CD14-positive monocyte (primary cell): ENCODE measurements around the gene TAF5. TPM values are rescaled to one million over a fixed set of nuclear protein-coding genes. Genes with fewer than 3 reads are reported as not detected.

Experiments used
- DNase-seq, 3 donors: peaks; one replicate each; pipeline ENCODE4 v3.0.0-alpha.2; 2011 to 2022
- H2AFZ ChIP-seq: 2 replicates; pipeline ENCODE4 v1.6.0; 2012; ENCODE audit warnings: mild to moderate bottlenecking, low read depth, low read length, inconsistent platforms; ENCODE audit not compliant: insufficient read depth, poor library complexity, severe bottlenecking
- H3K27ac ChIP-seq, 2 donors: 1 replicate in 1 of 2; 2 replicates in 1 of 2; pipeline ENCODE4 v1.5.1; 2012 to 2013; ENCODE audit warnings: low read length in 2 of 2, control low read depth in 1 of 2, inconsistent platforms in 1 of 2, low read depth in 1 of 2, mild to moderate bottlenecking in 1 of 2
- H3K27me3 ChIP-seq, 2 donors: one replicate each; pipeline versions ENCODE4 v1.6.0 to v1.6.1; 2011 to 2013; ENCODE audit warnings: low read length in 2 of 2; ENCODE audit not compliant: control insufficient read depth in 2 of 2, insufficient read depth in 2 of 2
- H3K36me3 ChIP-seq, 2 donors: replicated peaks in 1 of 2; 1 replicate in 1 of 2; 2 replicates in 1 of 2; pipeline versions ENCODE4 v1.5.1 to v1.6.1; 2012 to 2013; ENCODE audit warnings: low read length in 2 of 2, control low read depth in 1 of 2, inconsistent platforms in 1 of 2, mild to moderate bottlenecking in 1 of 2; ENCODE audit not compliant: insufficient read depth in 2 of 2, control insufficient read depth in 1 of 2
- H3K4me1 ChIP-seq, 2 donors: 1 replicate in 1 of 2; 2 replicates in 1 of 2; pipeline versions ENCODE4 v1.5.1 to v1.6.1; 2012 to 2013; ENCODE audit warnings: low read length in 2 of 2, control low read depth in 1 of 2, inconsistent platforms in 1 of 2, mild to moderate bottlenecking in 1 of 2, moderate library complexity in 1 of 2; ENCODE audit not compliant: insufficient read depth in 2 of 2, control insufficient read depth in 1 of 2
- H3K4me2 ChIP-seq: replicated peaks from 2 replicates; pipeline ENCODE3; 2012; ENCODE audit warnings: low read length, moderate library complexity, mild to moderate bottlenecking; ENCODE audit not compliant: poor library complexity, severe bottlenecking; ENCODE audit errors: extremely low read depth
- H3K4me3 ChIP-seq, 3 experiments: fragments of 200-600 bp in 1 of 3; sonication (generic) in 1 of 3; replicated peaks in 1 of 3; 1 replicate in 2 of 3; 2 replicates in 1 of 3; pipeline ENCODE4 v1.5.1; 2011 to 2013; ENCODE audit warnings: low read length in 3 of 3, mild to moderate bottlenecking in 3 of 3, control low read depth in 2 of 3, low read depth in 2 of 3, inconsistent platforms in 1 of 3, moderate library complexity in 1 of 3
- H3K79me2 ChIP-seq: 2 replicates; pipeline ENCODE4 v1.6.0; 2012; ENCODE audit warnings: mild to moderate bottlenecking, control low read depth, inconsistent platforms, low read length, moderate library complexity; ENCODE audit not compliant: insufficient read depth
- H3K9ac ChIP-seq: 2 replicates; pipeline ENCODE4 v1.6.0; 2017; ENCODE audit warnings: low read length, mild to moderate bottlenecking; ENCODE audit not compliant: insufficient read depth, poor library complexity, severe bottlenecking
- H3K9me3 ChIP-seq, 2 donors: replicated peaks in 1 of 2; 1 replicate in 1 of 2; 2 replicates in 1 of 2; pipeline versions ENCODE4 v1.5.1 to v1.6.1; 2012 to 2013; ENCODE audit warnings: low read length in 2 of 2, control low read depth in 1 of 2; ENCODE audit not compliant: control insufficient read depth in 1 of 2, insufficient read depth in 1 of 2
- H4K20me1 ChIP-seq: 2 replicates; pipeline ENCODE4 v1.6.0; 2012; ENCODE audit warnings: mild to moderate bottlenecking, low read length, control low read depth, moderate library complexity; ENCODE audit not compliant: insufficient read depth
- H3K27ac Mint-ChIP-seq, 7 donors: one replicate each; pipeline ENCODE4 v1.8.0; 2020; ENCODE audit warnings: mild to moderate bottlenecking in 7 of 7, mixed read lengths in 7 of 7, moderate library complexity in 6 of 7, inconsistent platforms in 2 of 7
- H3K27me3 Mint-ChIP-seq, 3 donors: one replicate each; pipeline ENCODE4 v1.8.0; 2021 to 2022; ENCODE audit warnings: low read depth in 3 of 3, mild to moderate bottlenecking in 3 of 3, mixed read lengths in 3 of 3, moderate library complexity in 3 of 3, inconsistent platforms in 1 of 3
- H3K36me3 Mint-ChIP-seq, 2 donors: one replicate each; pipeline ENCODE4 v1.8.0; 2020; ENCODE audit warnings: mixed read lengths in 2 of 2, inconsistent platforms in 1 of 2, mild to moderate bottlenecking in 1 of 2
- H3K4me1 Mint-ChIP-seq: one replicate; pipeline ENCODE4 v1.8.0; 2020; ENCODE audit warnings: mild to moderate bottlenecking, mixed read lengths
- H3K4me3 Mint-ChIP-seq, 2 donors: one replicate each; pipeline ENCODE4 v1.8.0; 2020; ENCODE audit warnings: mild to moderate bottlenecking in 2 of 2, mixed read lengths in 2 of 2, moderate library complexity in 1 of 2
- H3K9me3 Mint-ChIP-seq, 7 donors: one replicate each; pipeline ENCODE4 v1.8.0; 2020 to 2022; ENCODE audit warnings: mixed read lengths in 7 of 7, mild to moderate bottlenecking in 6 of 7, moderate library complexity in 6 of 7, inconsistent platforms in 2 of 7
- WGBS: methylation state at CpG from one replicate; pipeline ENCODE4 v1.1.5; 2013; ENCODE audit warnings: missing lambda C conversion rate; ENCODE audit not compliant: insufficient coverage; 5-methylcytosine and 5-hydroxymethylcytosine counted together
- intact Hi-C, 2 donors: fragments of 100-400 bp; cut with micrococcal nuclease; formaldehyde crosslinking; loops; one replicate each; pipeline versions ENCODE4 v1.15.0 to v1.15.1; 2023
- polyA plus RNA-seq, 3 donors: library from polyadenylated mRNA; depleted of rRNA in 1 of 3; unstranded in 2 of 3; stranded (reverse) in 1 of 3; fragments of 300-500 nt in 2 of 3; fragments of >200 nt in 1 of 3; fragmentation: Illumina TruSeq in 2 of 3; gene quantifications; 1 replicate in 2 of 3; 2 replicates in 1 of 3; pipeline ENCODE4 v1.2.3, GENCODE V29; 2012 to 2021
- TF ChIP-seq, protein P1 (sequence below): fragments of 200-600 bp; IDR thresholded peaks from one replicate; pipeline ENCODE4 v1.8.0; 2022; ENCODE audit warnings: antibody characterized with exemption, mild to moderate bottlenecking

Gene TAF5
- polyA plus RNA-seq, 3 donors = 1.0 to 2.4 (median 2.4) TPM

DNA sequence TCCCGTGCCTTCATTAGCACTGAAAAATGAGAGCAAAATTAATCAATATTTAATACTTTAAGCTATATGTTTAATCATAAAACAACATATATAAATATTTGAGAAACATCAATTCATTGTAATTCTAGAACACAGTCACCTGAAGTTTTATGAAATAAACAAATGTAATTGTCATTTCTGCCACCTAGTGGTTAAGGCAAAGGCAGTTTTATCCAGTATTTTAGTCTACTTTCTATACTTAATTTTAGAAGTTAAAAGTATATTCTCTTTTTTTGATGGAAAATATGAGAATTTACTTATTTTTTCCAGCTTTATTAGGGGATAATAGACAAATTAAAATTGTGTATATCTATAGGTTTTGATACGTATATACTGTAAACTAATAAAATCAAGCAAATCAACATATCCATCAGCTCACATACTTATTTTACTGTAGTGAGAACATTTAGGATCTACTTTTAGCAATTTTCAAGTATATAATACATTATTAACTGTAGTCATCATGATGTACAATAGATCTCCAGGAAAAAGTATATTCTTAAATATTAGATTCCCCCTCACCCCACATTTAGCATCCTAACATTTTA, 33.7 kb upstream of the TAF5 start:
- H3K4me1 Mint-ChIP-seq = peaks cover 8% of the 10 kb centered on the region
- no peak overlapping the region for H3K9ac ChIP-seq
- H3K9me3 Mint-ChIP-seq = peaks cover 0 to 2% (median 0%) of the 10 kb centered on the region in 7 donors
- no peak overlapping the region for H3K27ac ChIP-seq
- no peak overlapping the region for H3K4me2 ChIP-seq
- H3K9me3 ChIP-seq = no peaks in the 10 kb centered on the region
- no CpG with 5 or more reads among the region's 2 CpGs for WGBS
- TF ChIP-seq, protein P1, sequence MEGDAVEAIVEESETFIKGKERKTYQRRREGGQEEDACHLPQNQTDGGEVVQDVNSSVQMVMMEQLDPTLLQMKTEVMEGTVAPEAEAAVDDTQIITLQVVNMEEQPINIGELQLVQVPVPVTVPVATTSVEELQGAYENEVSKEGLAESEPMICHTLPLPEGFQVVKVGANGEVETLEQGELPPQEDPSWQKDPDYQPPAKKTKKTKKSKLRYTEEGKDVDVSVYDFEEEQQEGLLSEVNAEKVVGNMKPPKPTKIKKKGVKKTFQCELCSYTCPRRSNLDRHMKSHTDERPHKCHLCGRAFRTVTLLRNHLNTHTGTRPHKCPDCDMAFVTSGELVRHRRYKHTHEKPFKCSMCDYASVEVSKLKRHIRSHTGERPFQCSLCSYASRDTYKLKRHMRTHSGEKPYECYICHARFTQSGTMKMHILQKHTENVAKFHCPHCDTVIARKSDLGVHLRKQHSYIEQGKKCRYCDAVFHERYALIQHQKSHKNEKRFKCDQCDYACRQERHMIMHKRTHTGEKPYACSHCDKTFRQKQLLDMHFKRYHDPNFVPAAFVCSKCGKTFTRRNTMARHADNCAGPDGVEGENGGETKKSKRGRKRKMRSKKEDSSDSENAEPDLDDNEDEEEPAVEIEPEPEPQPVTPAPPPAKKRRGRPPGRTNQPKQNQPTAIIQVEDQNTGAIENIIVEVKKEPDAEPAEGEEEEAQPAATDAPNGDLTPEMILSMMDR = peak; percentile 72
- intact Hi-C loops = loop anchor here (5.0 to 10.0 kb wide), 2 partner anchors 417 to 419 kb away; partner anchors contain the start of gene CNNM2 (in 2 of the 2)
- no peak overlapping the region for H3K4me3 Mint-ChIP-seq
- H3K27me3 Mint-ChIP-seq = no peaks in the 10 kb centered on the region
- peak; percentile 1 to 42 (median 8) for DNase-seq
- H3K36me3 ChIP-seq = peaks cover 13 to 63% of the 10 kb centered on the region in 2 donors
- H3K27me3 ChIP-seq = no peaks in the 10 kb centered on the region
- H3K4me3 ChIP-seq = no peak overlapping the region
- no peaks in the 10 kb centered on the region for H3K4me1 ChIP-seq
- no peaks in the 10 kb centered on the region for H3K79me2 ChIP-seq
- no peaks in the 10 kb centered on the region for H4K20me1 ChIP-seq
- H3K27ac Mint-ChIP-seq = no peak overlapping the region
- no peak overlapping the region for H2AFZ ChIP-seq
- H3K36me3 Mint-ChIP-seq = peaks cover 23 to 66% of the 10 kb centered on the region in 2 donors

- no peak for DNase-seq
- Histone ChIP-seq H3K4me1 (no peaks in the 10 kb centered on the region), H3K27ac (no peak overlapping the region), H2AFZ (no peak overlapping the region), H3K27me3 (no peaks in the 10 kb centered on the region), H3K9ac (no peak overlapping the region), H3K4me3 (no peak overlapping the region), H3K9me3 (no peaks in the 10 kb centered on the region), H3K79me2 (no peaks in the 10 kb centered on the region), H4K20me1 (no peaks in the 10 kb centered on the region), H3K36me3 (peaks cover 16 to 68% of the 10 kb centered on the region in 2 donors), H3K4me2 (no peak overlapping the region)
- H3K27ac Mint-ChIP-seq = no peak overlapping the region
- intact Hi-C loops = loop anchor here (5.0 to 10.0 kb wide), 2 partner anchors 417 to 420 kb away; partner anchors contain the start of gene CNNM2 (in 2 of the 2)
- peaks cover 8% of the 10 kb centered on the region for H3K4me1 Mint-ChIP-seq
- peaks cover 28 to 66% of the 10 kb centered on the region in 2 donors for H3K36me3 Mint-ChIP-seq
- peaks cover 0 to 2% (median 0%) of the 10 kb centered on the region in 7 donors for H3K9me3 Mint-ChIP-seq
- no peak overlapping the region for H3K4me3 Mint-ChIP-seq
- no peaks in the 10 kb centered on the region for H3K27me3 Mint-ChIP-seq
- TF ChIP-seq, protein P1 = no peak
Observed at GRCh38 chr10:103334567-103334966, 33.2 kb upstream of the TAF5 start.
